AG04449 (cell line): ENCODE measurements around the gene MSLN.
"Not testable (repeated sequence)": the region's sequence is repeated elsewhere in the genome, so short reads cannot be mapped to it uniquely, and the experiment has no call there.

Source experiments
- CTCF ChIA-PET: fragments of 350-600 bp; formaldehyde crosslinking; extraction: SDS; loops from one replicate; lab custom pipeline; 2021; ENCODE audit warnings: antibody characterized with exemption; lab: Yijun Ruan, JAX
- POLR2A ChIA-PET: fragments of 400-600, 350-600 bp; formaldehyde crosslinking; extraction: SDS; loops from one replicate; lab custom pipeline; 2020; ENCODE audit warnings: antibody characterized with exemption, inconsistent platforms; lab: Yijun Ruan, JAX
- DNase-seq: peaks from one replicate; pipeline ENCODE4 v3.0.0-alpha.2; 2010; ENCODE audit warnings: low read depth, low spot score
- H3K4me3 ChIP-seq: 2 replicates; pipeline ENCODE4 v1.5.1; 2011; ENCODE audit warnings: low read depth, mild to moderate bottlenecking, control low read depth, low read length
- TF ChIP-seq, protein P1 (sequence below): IDR thresholded peaks from one replicate; pipeline ENCODE4 v1.5.1; 2011; ENCODE audit warnings: mild to moderate bottlenecking, moderate library complexity, low read length, control low read depth, inconsistent platforms; ENCODE audit not compliant: insufficient read depth; ENCODE audit errors: missing control alignments

The MSLN gene

DNA sequence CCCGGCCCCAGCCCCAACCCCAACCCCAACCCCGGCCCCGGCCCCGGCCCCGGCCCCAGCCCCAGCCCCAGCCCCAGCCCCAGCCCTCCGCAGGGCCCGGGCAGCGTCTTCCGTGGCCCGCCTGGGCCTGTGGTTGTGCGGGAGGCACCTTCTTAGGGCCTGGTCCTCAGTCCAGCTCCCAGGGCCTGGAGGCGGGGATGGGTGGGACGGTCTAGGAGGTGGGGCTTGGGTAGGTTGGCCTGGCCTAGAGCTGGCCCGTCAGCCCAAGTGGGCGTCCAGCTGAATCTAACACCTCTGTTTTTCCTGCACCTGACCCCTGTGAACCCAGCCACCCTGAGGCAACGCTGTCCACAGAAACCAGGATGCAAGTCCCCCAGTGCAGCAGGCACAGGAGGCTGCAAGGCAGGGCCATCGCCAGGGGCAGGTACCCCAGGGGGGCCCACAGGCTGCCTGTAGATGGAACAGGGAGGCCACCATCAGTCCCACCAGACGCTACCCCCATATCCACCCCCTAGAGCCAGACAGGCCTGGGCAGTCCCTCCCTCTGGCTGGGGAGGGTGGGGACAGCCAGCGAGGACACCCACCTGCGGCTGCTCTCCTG, 8.8 kb downstream of the MSLN start:
- ChIA-PET POLR2A (no interaction called here), CTCF (no interaction called here)
- TF ChIP-seq, protein P1, sequence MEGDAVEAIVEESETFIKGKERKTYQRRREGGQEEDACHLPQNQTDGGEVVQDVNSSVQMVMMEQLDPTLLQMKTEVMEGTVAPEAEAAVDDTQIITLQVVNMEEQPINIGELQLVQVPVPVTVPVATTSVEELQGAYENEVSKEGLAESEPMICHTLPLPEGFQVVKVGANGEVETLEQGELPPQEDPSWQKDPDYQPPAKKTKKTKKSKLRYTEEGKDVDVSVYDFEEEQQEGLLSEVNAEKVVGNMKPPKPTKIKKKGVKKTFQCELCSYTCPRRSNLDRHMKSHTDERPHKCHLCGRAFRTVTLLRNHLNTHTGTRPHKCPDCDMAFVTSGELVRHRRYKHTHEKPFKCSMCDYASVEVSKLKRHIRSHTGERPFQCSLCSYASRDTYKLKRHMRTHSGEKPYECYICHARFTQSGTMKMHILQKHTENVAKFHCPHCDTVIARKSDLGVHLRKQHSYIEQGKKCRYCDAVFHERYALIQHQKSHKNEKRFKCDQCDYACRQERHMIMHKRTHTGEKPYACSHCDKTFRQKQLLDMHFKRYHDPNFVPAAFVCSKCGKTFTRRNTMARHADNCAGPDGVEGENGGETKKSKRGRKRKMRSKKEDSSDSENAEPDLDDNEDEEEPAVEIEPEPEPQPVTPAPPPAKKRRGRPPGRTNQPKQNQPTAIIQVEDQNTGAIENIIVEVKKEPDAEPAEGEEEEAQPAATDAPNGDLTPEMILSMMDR = no peak
- H3K4me3 ChIP-seq = no peak overlapping the region
- DNase-seq = no peak

DNA sequence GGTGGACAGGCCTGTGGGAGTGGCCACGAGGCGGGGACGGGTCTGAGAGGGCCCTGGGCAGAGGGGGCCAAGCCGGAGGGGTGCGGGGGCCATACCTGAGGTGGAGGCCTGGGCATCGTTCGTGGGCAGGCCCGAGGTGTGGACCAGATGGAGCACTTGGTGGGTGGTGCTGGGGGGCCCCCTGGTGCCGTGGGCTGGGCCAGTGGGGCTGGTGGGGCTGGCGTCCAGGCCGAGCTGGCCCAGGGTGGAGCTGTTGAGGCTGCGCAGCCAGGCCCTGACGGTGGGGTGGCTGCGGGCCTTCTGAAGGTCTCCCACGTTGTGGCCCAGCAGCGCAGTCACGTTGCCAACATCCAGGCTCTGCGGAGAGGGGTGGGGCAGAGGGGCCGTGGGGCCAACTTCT, 9.4 kb downstream of the MSLN start:
- ChIA-PET POLR2A (no interaction called here), CTCF (interaction anchor here (0.6 kb wide), 1 partner anchor 28 kb away, joined by 3 read pairs; no protein-coding TSS in a partner anchor)
- no peak for DNase-seq
- TF ChIP-seq, protein P1 = no peak
- no peak overlapping the region for H3K4me3 ChIP-seq

DNA sequence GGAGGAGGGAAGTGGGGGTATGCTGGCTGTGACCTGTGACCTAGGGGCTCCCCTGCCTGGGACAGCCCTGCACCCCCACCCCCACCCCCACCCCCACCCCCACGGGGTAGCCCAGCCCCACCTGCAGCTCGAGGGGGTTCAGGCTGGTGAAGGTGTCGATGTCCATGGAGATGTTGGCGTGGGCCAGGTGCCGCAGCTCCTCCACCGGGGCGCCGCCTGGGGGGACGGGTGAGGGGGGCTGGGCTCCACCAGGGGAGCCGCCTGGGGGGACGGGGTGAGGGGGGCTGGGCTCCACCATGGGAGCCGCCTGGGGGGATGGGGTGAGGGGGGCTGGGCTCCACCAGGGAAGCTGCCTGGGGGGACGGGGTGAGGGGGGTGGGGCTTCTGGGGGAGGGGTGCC, 9.9 kb downstream of the MSLN start:
- CTCF ChIA-PET = interaction anchor here (0.6 kb wide), 1 partner anchor 29 kb away, joined by 3 read pairs; no protein-coding TSS in a partner anchor
- no peak for DNase-seq
- POLR2A ChIA-PET = no interaction called here

DNA sequence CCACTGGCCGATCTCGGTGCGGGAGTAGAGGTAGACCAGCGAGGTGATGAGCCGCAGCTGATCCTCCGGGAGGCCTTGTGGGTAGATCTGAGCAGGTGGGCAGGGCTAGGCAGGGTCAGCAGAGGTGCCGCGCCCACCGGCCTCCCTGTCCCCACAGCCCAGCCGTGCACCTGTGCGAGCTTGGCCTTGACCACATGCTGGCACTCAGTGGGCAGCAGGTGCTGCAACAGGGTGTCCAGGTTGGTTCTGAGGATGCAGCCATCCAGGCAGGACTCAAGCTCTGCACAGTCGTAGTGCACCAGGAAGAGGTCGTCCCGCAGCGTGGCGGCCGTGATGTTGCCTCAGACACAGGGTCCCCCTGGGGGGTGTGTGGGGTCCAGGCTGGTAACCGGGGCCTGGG, 12.4 kb downstream of the MSLN start:
- H3K4me3 ChIP-seq = no peak overlapping the region
- ChIA-PET CTCF (interaction anchor here (1.8 kb wide), 2 partner anchors 12 to 60 kb away, joined by 6 to 8 read pairs; no protein-coding TSS in a partner anchor), POLR2A (interaction anchor here (0.6 kb wide), 1 partner anchor 1192 kb away, joined by 3 read pairs; the partner anchor contains the start of gene RPS2)
- TF ChIP-seq, protein P1 = no peak
- no peak for DNase-seq

More for the DNA sequence above, 9.9 kb downstream of the MSLN start:
- TF ChIP-seq, protein P1 = no peak
- no peak overlapping the region for H3K4me3 ChIP-seq

DNA sequence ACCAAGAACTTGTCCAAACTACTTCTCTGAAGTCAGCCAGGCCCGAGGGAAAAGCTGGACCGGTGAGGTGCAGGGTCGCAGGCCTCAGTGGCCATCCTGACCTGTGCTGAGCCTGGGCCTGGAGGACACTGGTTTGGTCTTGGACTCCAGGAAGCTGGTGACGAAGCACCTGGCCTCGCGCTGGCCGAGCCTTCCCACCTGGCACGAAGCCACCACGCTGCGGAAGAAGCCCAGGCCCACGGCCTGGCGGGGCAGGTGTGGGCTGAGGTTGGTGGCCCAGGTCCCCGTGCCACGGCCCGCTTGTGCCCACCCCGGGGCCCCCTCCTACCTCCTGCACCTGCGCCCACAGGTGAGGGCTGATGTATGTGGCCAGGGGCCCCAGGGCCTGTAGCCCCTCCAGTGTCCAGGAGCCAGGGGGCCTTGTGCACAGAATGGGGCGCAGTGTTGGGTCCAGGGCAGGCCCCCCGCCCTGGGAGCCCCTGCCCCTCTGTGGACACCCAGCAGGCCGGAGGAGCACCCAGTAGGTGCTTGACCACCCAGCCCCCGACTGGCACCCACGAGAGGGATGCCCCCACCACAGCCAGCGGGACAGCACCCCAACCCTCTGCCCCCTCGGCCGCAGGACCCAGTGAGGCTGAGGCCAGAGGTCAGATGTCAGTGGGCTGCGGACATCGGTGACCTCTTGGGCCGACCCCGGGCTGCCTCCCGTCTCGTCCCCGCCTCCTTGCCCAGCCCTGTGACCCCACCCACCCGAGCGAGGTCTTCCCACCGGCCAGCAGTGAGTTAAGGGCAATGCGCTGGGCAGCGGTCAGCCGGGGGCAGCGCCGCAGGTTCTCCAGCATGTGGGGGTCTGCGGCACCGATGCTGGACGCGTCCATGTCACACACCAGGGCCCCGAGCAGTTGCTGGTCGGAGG, 13.8 kb downstream of the MSLN start:
- CTCF ChIA-PET = no interaction called here
- DNase-seq = no peak
- POLR2A ChIA-PET = no interaction called here
- TF ChIP-seq, protein P1 = no peak
- no peak overlapping the region for H3K4me3 ChIP-seq

GRCh38 chr16:775236-775796, 14.8 kb downstream of the MSLN start:
- ChIA-PET CTCF (interaction anchor here (2.1 kb wide), 1 partner anchor 10 kb away, joined by 9 read pairs; no protein-coding TSS in a partner anchor), POLR2A (no interaction called here)
- DNase-seq = no peak
- TF ChIP-seq, protein P1 = no peak
- no peak overlapping the region for H3K4me3 ChIP-seq

GRCh38 chr16:776298-776697, 15.8 kb downstream of the MSLN start:
- CTCF ChIA-PET = interaction anchor here (1.7 to 2.1 kb wide), 2 partner anchors 9 to 35 kb away, joined by 5 to 9 read pairs; partner anchors contain the start of gene CIAO3
- POLR2A ChIA-PET, H3K4me3 ChIP-seq, DNase-seq: not testable (repeated sequence)
